Coronary artery (tissue), 2 donors: ENCODE data around the gene TMEM132E.

ENCODE experiments used
- DNase-seq: peaks from one replicate; pipeline ENCODE4 v3.0.0-alpha.2; 2017; ENCODE audit warnings: low spot score
- H3K27ac ChIP-seq, 2 donors: fragments of 200-600 bp; sonication (generic); one replicate each; pipeline ENCODE4 v1.5.1; 2016 to 2019
- H3K4me3 ChIP-seq: fragments of 200-600 bp; sonication (generic); 2 replicates; pipeline ENCODE4 v1.5.1; 2016; ENCODE audit warnings: mild to moderate bottlenecking, moderate library complexity
- CTCF ChIP-seq: fragments of 200-600 bp; sonication (generic); IDR thresholded peaks from one replicate; pipeline ENCODE4 v1.5.1; 2019; ENCODE audit warnings: antibody characterized with exemption

The TMEM132E gene

GRCh38 chr17:34669511-34669910 is 90.1 kb downstream of the TMEM132E start:
- no peak overlapping the region for H3K27ac ChIP-seq
- H3K4me3 ChIP-seq, result no peak overlapping the region
- no peak for TF ChIP-seq CTCF
- DNase-seq, result peak; percentile 22

GRCh38 chr17:34670618-34671017 is 91.2 kb downstream of the TMEM132E start:
- no peak for DNase-seq
- TF ChIP-seq CTCF, result no peak
- Histone ChIP-seq H3K4me3 (no peak overlapping the region), H3K27ac (no peak overlapping the region)

GRCh38 chr17:34671191-34671590 is 91.8 kb downstream of the TMEM132E start:
- peak; percentile 28 for DNase-seq

GRCh38 chr17:34672176-34672785 is 92.9 kb downstream of the TMEM132E start:
- DNase-seq, result peak; percentile 56
- Histone ChIP-seq H3K27ac (no peak overlapping the region), H3K4me3 (no peak overlapping the region)
- TF ChIP-seq CTCF, result no peak

More at GRCh38 chr17:34671191-34671590, 91.8 kb downstream of the TMEM132E start:
- Histone ChIP-seq H3K4me3 (no peak overlapping the region), H3K27ac (no peak overlapping the region)
- TF ChIP-seq CTCF, result no peak

GRCh38 chr17:34673516-34673915 is 94.1 kb downstream of the TMEM132E start:
- Histone ChIP-seq H3K4me3 (no peak overlapping the region), H3K27ac (no peak overlapping the region)
- TF ChIP-seq CTCF, result no peak
- DNase-seq, result no peak

GRCh38 chr17:34673995-34674890 is 94.9 kb downstream of the TMEM132E start:
- TF ChIP-seq CTCF, result no peak
- DNase-seq, result no peak
- Histone ChIP-seq H3K4me3 (no peak overlapping the region), H3K27ac (no peak overlapping the region)
